Stimulated activated CD8-positive, alpha-beta memory T cell treated with anti-CD3 and anti-CD28 coated beads, Interleukin-4, amount 100 ng/mL, for 24 hours (primary cell): ENCODE data around the gene DDX53.

Experiments
- DNase-seq: peaks from one replicate; pipeline ENCODE4 v3.0.0-alpha.2; 2020; ENCODE audit warnings: low read depth

DDX53 gene

GRCh38 chrX:23048806-23049573, 49.2 kb downstream of the DDX53 start:
- DNase-seq = no peak

- no peak for DNase-seq
Observed at GRCh38 chrX:23052324-23052723, 52.6 kb downstream of the DDX53 start.
